Neural cell (in vitro differentiated cells): ENCODE results near the gene CLSTN3. TPM values are rescaled to one million over a fixed set of nuclear protein-coding genes. Genes with fewer than 3 reads are reported as not detected.
A peak's percentile ranks its signal among the peaks of the same experiment; 100 is the strongest.

Experiments
- H2AFZ ChIP-seq: fragments of 200-600, 300-800 bp; sonication (generic), shearing (Covaris generic); 2 replicates; pipeline ENCODE4 v1.6.0; 2014; ENCODE audit warnings: low read depth, mild to moderate bottlenecking, antibody characterized with exemption, low read length, moderate library complexity
- H3F3A ChIP-seq: fragments of 200-600 bp; shearing (Covaris generic); 2 replicates; pipeline ENCODE4 v1.6.1; 2016; ENCODE audit warnings: mild to moderate bottlenecking, moderate library complexity, mixed read lengths, antibody characterized with exemption, low read length; ENCODE audit not compliant: insufficient read depth, poor library complexity, severe bottlenecking
- H3K27ac ChIP-seq: fragments of 200-600, 300-800 bp; sonication (generic), shearing (Covaris generic); 2 replicates; pipeline ENCODE4 v1.5.1; 2014; ENCODE audit warnings: mild to moderate bottlenecking, low read length, moderate library complexity
- H3K27me3 ChIP-seq: fragments of 300-800, 200-600 bp; sonication (generic), shearing (Covaris generic); 2 replicates; pipeline ENCODE4 v1.6.0; 2014; ENCODE audit warnings: mild to moderate bottlenecking, low read depth, low read length, moderate library complexity; ENCODE audit not compliant: insufficient read depth
- H3K36me3 ChIP-seq: fragments of 300-800, 200-600 bp; sonication (generic), shearing (Covaris generic); 2 replicates; pipeline ENCODE4 v1.5.1; 2014; ENCODE audit warnings: mild to moderate bottlenecking, antibody characterized with exemption, low read length, moderate library complexity; ENCODE audit not compliant: insufficient read depth
- H3K4me2 ChIP-seq: fragments of 300-800, 200-600 bp; sonication (generic), shearing (Covaris generic); 2 replicates; pipeline ENCODE4 v1.6.0; 2014; ENCODE audit warnings: mild to moderate bottlenecking, low read length
- H3K4me3 ChIP-seq: fragments of 300-800, 200-600 bp; sonication (generic), shearing (Covaris generic); 2 replicates; pipeline ENCODE4 v1.5.1; 2014; ENCODE audit warnings: mild to moderate bottlenecking, low read length, moderate library complexity
- H3K79me2 ChIP-seq: fragments of 200-600 bp; shearing (Covaris generic); replicated peaks from 2 replicates; pipeline ENCODE4 v1.6.0; 2014; ENCODE audit warnings: mild to moderate bottlenecking, low read length, moderate library complexity; ENCODE audit not compliant: insufficient read depth
- H3K9ac ChIP-seq: fragments of 300-800, 200-600 bp; sonication (generic), shearing (Covaris generic); 2 replicates; pipeline ENCODE4 v1.6.1; 2016; ENCODE audit warnings: mild to moderate bottlenecking, low read length, mixed read lengths
- H3K9me2 ChIP-seq: fragments of 200-600 bp; shearing (Covaris generic); 2 replicates; pipeline ENCODE4 v1.6.1; 2016; ENCODE audit warnings: mild to moderate bottlenecking, low read length, mixed read lengths; ENCODE audit not compliant: insufficient read depth
- H3K9me3 ChIP-seq: fragments of 200-600, 300-800 bp; sonication (generic), shearing (Covaris generic); 2 replicates; pipeline ENCODE4 v1.6.1; 2016; ENCODE audit warnings: mild to moderate bottlenecking, mixed run types, low read length, moderate library complexity, mixed read lengths
- H4K20me1 ChIP-seq: fragments of 200-600 bp; shearing (Covaris generic); 2 replicates; pipeline ENCODE4 v1.6.1; 2016; ENCODE audit warnings: mild to moderate bottlenecking, mixed run types; ENCODE audit not compliant: insufficient read depth
- CTCF ChIP-seq: fragments of 450-650 bp; IDR thresholded peaks from 2 replicates; pipeline ENCODE4 v1.5.1; 2014; ENCODE audit warnings: antibody characterized with exemption, mild to moderate bottlenecking, moderate library complexity; ENCODE audit not compliant: poor library complexity, severe bottlenecking
- EP300 ChIP-seq: fragments of 450-650 bp; conservative IDR thresholded peaks from 2 replicates; pipeline ENCODE4 v1.6.1; 2014; ENCODE audit warnings: antibody characterized with exemption, mild to moderate bottlenecking, moderate library complexity; ENCODE audit not compliant: poor library complexity, severe bottlenecking
- EZH2 ChIP-seq: fragments of 200-600, 300-800 bp; shearing (Covaris generic), sonication (generic); IDR thresholded peaks from 2 replicates; pipeline ENCODE4 v1.6.1; 2014; ENCODE audit warnings: antibody characterized with exemption, low read length, borderline replicate concordance, mild to moderate bottlenecking; ENCODE audit not compliant: insufficient read depth, poor library complexity, severe bottlenecking
- MXI1 ChIP-seq: fragments of 450-650 bp; conservative IDR thresholded peaks from 2 replicates; pipeline ENCODE4 v1.6.1; 2014; ENCODE audit warnings: antibody characterized with exemption, mild to moderate bottlenecking; ENCODE audit not compliant: poor library complexity, severe bottlenecking
- POLR2AphosphoS5 ChIP-seq: IDR thresholded peaks from 2 replicates; pipeline ENCODE4 v1.6.1; 2012
- RAD21 ChIP-seq: fragments of 450-650 bp; conservative IDR thresholded peaks from 2 replicates; pipeline ENCODE4 v1.6.1; 2014; ENCODE audit warnings: antibody characterized with exemption, mild to moderate bottlenecking, moderate library complexity
- SMC3 ChIP-seq: fragments of 450-650 bp; conservative IDR thresholded peaks from 2 replicates; pipeline ENCODE4 v1.6.1; 2014; ENCODE audit warnings: antibody characterized with exemption, mild to moderate bottlenecking, moderate library complexity; ENCODE audit not compliant: poor library complexity
- TAF1 ChIP-seq: IDR thresholded peaks from 2 replicates; pipeline ENCODE4 v1.6.1; 2012; ENCODE audit warnings: low read depth
- polyA plus RNA-seq: library from polyadenylated mRNA; depleted of rRNA; stranded (reverse); fragments of >200 nt; gene quantifications from 2 replicates; pipeline ENCODE4 v1.2.3, GENCODE V29; 2014
- TF ChIP-seq, protein P1 (sequence below): IDR thresholded peaks from 2 replicates; pipeline ENCODE4 v1.6.1; 2012; ENCODE audit warnings: borderline replicate concordance

The CLSTN3 gene
- polyA plus RNA-seq, 1 donor from 2014 or later = 61.0 TPM

DNA sequence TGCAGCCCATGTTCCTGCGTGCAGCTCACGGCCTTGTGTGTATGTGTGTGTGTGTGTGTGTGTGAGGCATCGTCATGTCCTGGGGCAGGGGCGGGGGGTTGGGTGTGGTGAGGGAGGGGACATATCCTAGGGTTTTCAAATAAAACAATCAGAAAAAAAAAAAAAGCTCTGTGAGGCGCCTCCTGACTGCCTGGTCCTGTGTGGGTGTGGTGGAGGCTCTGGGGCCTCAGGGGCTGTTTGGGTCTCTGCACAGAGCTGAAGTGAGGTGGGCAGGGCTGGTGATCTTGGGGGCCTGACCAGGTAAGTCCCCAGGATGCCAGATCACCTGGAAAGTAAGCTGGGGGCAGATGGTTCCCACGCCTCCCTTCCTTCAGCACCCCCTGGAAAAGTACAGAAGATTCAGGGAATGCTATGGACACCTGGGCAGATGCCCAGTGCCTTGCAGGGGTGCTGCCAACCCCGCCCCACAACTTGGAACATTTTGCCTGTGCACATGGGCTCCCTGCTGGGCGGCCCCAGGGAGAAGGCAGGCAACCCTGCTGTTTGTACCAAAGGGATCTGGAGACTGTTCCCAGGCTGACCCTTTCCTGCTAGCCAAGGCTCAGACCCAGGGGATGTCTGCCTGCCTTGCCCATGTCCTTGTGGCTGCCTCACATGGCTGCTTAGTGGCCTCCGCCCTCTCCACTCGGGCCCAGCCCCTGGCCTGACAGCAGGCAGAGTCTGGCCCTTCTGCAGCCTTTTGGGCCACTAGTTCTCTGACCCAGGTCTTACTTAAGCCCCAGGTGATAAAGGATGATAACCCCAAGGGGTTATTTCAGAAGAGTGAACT lies 28.8 kb downstream of the CLSTN3 start:
- H2AFZ ChIP-seq = no peak overlapping the region
- H3K9me3 ChIP-seq = no peaks in the 10 kb centered on the region
- H3K4me2 ChIP-seq = no peak overlapping the region
- TF ChIP-seq, protein P1, sequence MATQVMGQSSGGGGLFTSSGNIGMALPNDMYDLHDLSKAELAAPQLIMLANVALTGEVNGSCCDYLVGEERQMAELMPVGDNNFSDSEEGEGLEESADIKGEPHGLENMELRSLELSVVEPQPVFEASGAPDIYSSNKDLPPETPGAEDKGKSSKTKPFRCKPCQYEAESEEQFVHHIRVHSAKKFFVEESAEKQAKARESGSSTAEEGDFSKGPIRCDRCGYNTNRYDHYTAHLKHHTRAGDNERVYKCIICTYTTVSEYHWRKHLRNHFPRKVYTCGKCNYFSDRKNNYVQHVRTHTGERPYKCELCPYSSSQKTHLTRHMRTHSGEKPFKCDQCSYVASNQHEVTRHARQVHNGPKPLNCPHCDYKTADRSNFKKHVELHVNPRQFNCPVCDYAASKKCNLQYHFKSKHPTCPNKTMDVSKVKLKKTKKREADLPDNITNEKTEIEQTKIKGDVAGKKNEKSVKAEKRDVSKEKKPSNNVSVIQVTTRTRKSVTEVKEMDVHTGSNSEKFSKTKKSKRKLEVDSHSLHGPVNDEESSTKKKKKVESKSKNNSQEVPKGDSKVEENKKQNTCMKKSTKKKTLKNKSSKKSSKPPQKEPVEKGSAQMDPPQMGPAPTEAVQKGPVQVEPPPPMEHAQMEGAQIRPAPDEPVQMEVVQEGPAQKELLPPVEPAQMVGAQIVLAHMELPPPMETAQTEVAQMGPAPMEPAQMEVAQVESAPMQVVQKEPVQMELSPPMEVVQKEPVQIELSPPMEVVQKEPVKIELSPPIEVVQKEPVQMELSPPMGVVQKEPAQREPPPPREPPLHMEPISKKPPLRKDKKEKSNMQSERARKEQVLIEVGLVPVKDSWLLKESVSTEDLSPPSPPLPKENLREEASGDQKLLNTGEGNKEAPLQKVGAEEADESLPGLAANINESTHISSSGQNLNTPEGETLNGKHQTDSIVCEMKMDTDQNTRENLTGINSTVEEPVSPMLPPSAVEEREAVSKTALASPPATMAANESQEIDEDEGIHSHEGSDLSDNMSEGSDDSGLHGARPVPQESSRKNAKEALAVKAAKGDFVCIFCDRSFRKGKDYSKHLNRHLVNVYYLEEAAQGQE = no peak
- TF ChIP-seq EZH2 = no peak
- no peak for TF ChIP-seq EP300
- no peak for TF ChIP-seq RAD21
- TF ChIP-seq MXI1 = no peak
- no peak for TF ChIP-seq CTCF
- TF ChIP-seq POLR2AphosphoS5 = no peak
- TF ChIP-seq TAF1 = no peak
- peaks cover 9% of the 10 kb centered on the region for H3K36me3 ChIP-seq
- no peaks in the 10 kb centered on the region for H3F3A ChIP-seq
- H3K4me3 ChIP-seq = no peak overlapping the region
- no peak overlapping the region for H3K27ac ChIP-seq
- no peaks in the 10 kb centered on the region for H3K27me3 ChIP-seq
- no peaks in the 10 kb centered on the region for H3K9me2 ChIP-seq
- H4K20me1 ChIP-seq = no peaks in the 10 kb centered on the region
- no peaks in the 10 kb centered on the region for H3K79me2 ChIP-seq
- no peak overlapping the region for H3K9ac ChIP-seq

DNA sequence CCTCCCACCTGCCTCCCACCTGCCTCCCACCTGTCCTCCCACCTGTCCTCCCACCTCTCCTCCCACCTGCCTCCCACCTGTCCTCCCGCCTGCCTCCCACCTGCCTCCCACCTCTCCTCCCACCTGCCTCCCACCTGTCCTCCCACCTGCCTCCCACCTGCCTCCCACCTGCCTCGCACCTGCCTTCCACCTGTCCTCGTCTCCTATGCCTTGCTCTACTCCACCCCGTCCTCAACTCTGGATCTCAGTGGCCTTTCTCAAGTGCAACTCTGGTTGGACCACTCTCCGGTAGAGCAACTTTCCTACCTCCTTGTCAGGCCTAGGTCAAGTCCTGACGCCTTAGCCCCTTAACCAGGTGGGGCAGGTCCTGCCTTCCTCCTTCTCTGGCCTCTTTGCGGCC lies 30.0 kb downstream of the CLSTN3 start:
- Histone ChIP-seq H3K9me2 (no peaks in the 10 kb centered on the region), H3K79me2 (no peaks in the 10 kb centered on the region), H3K4me2 (no peak overlapping the region), H2AFZ (no peak overlapping the region), H3K9me3 (no peaks in the 10 kb centered on the region), H3K4me3 (no peak overlapping the region), H3F3A (no peaks in the 10 kb centered on the region), H3K27me3 (no peaks in the 10 kb centered on the region), H3K9ac (no peak overlapping the region), H3K36me3 (peaks cover under 1% of the 10 kb centered on the region), H4K20me1 (no peaks in the 10 kb centered on the region), H3K27ac (no peak overlapping the region)
- TF ChIP-seq POLR2AphosphoS5 (peak; percentile 13), EP300 (no peak)

DNA sequence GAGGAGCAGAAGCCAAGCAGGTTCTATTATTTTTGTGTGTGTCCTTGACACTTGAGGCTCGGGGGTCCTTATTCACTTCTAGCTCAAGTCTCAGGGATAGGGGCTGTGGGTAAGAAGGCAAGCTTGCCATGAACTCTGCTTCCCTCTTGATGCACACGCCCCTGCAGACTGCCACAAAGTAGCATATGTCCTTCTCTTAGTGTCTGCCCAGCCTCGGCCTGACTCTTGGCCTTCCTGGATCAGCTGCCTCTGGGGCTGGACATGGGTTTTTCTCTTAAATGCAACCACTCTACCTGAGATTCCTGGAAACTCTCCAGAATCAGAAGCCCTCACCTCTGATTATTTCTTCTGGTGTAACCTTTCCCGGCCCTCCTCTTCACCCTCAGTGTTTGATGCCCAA lies 31.2 kb downstream of the CLSTN3 start:
- H3K36me3 ChIP-seq = no peaks in the 10 kb centered on the region
- H3K9ac ChIP-seq = no peak overlapping the region
- TF ChIP-seq EZH2 (no peak), RAD21 (no peak), SMC3 (no peak), POLR2AphosphoS5 (no peak)
- TF ChIP-seq, protein P1 = no peak
- no peak overlapping the region for H2AFZ ChIP-seq
- no peak overlapping the region for H3K4me2 ChIP-seq
- H3F3A ChIP-seq = no peaks in the 10 kb centered on the region
- no peaks in the 10 kb centered on the region for H3K9me2 ChIP-seq
- no peaks in the 10 kb centered on the region for H3K79me2 ChIP-seq
- H3K9me3 ChIP-seq = no peaks in the 10 kb centered on the region
- no peak overlapping the region for H3K27ac ChIP-seq
- H3K4me3 ChIP-seq = no peak overlapping the region
- H3K27me3 ChIP-seq = no peaks in the 10 kb centered on the region
- no peaks in the 10 kb centered on the region for H4K20me1 ChIP-seq
